A673 (cell line): ENCODE measurements around the gene UBE3C. TPM values are rescaled to one million over a fixed set of nuclear protein-coding genes. Genes with fewer than 3 reads are reported as not detected.

Experiments
- BruUV-seq: library from RNA; stranded (reverse); fragments of 400-500 nt; replicated peaks from 2 replicates; lab custom pipeline; 2021; lab: Mats Ljungman, UMichigan
- CTCF ChIA-PET: fragments of 300-600 bp; sonication (Branson Sonifier 250); formaldehyde crosslinking; loops from one replicate; lab custom pipeline; 2022; ENCODE audit warnings: antibody characterized with exemption; lab: Charles Lee
- POLR2A ChIA-PET: fragments of 300-600 bp; sonication (Branson Sonifier 250); formaldehyde crosslinking; loops from one replicate; lab custom pipeline; 2022; ENCODE audit warnings: antibody characterized with exemption; ENCODE audit not compliant: low non-redundant PET; lab: Charles Lee
- DNase-seq: peaks from one replicate; pipeline ENCODE4 v3.0.0-alpha.2; 2015; ENCODE audit warnings: low spot score
- H3K27ac ChIP-seq: fragments of 200-600 bp; sonication (generic); 2 replicates; pipeline ENCODE4 v1.5.1; 2016; ENCODE audit warnings: mixed run types, low read depth, mild to moderate bottlenecking, mixed read lengths, antibody characterized with exemption, low read length; ENCODE audit not compliant: poor library complexity, severe bottlenecking
- H3K27me3 ChIP-seq: fragments of 200-600 bp; sonication (generic); replicated peaks from 2 replicates; pipeline ENCODE4 v1.6.1; 2017; ENCODE audit warnings: mixed run types, low read depth, mild to moderate bottlenecking, mixed read lengths, antibody characterized with exemption, low read length; ENCODE audit not compliant: insufficient read depth, poor library complexity
- H3K36me3 ChIP-seq: fragments of 200-600 bp; sonication (generic); 2 replicates; pipeline ENCODE4 v1.6.1; 2016; ENCODE audit warnings: mixed run types, mild to moderate bottlenecking, mixed read lengths, antibody characterized with exemption, low read length; ENCODE audit not compliant: insufficient read depth, poor library complexity, severe bottlenecking
- H3K4me1 ChIP-seq: fragments of 200-600 bp; sonication (generic); 2 replicates; pipeline ENCODE4 v1.6.1; 2017; ENCODE audit warnings: mixed run types, mild to moderate bottlenecking, mixed read lengths, antibody characterized with exemption, low read length; ENCODE audit not compliant: insufficient read depth, poor library complexity, severe bottlenecking
- H3K4me3 ChIP-seq: fragments of 200-600 bp; sonication (generic); 2 replicates; pipeline ENCODE4 v1.5.1; 2016; ENCODE audit warnings: low read depth, mixed run types, mild to moderate bottlenecking, mixed read lengths, low read length; ENCODE audit not compliant: poor library complexity, severe bottlenecking
- H3K9me3 ChIP-seq: fragments of 200-600 bp; sonication (generic); 2 replicates; pipeline ENCODE4 v1.6.1; 2016; ENCODE audit warnings: mixed run types, low read depth, mild to moderate bottlenecking, mixed read lengths, antibody characterized with exemption, low read length; ENCODE audit not compliant: poor library complexity, severe bottlenecking
- CTCF ChIP-seq: fragments of 300-800, 200-600 bp; sonication (generic); conservative IDR thresholded peaks from 2 replicates; pipeline ENCODE4 v1.5.1; 2017; ENCODE audit warnings: low read depth, mild to moderate bottlenecking, antibody characterized with exemption, low read length, moderate library complexity, mixed read lengths
- EZH2 ChIP-seq: fragments of 200-600 bp; sonication (generic); IDR thresholded peaks from 2 replicates; pipeline ENCODE4 v1.6.1; 2017; ENCODE audit warnings: borderline replicate concordance, low read depth, mild to moderate bottlenecking, mixed read lengths, antibody characterized with exemption, low read length; ENCODE audit not compliant: poor library complexity, severe bottlenecking
- intact Hi-C: fragments of 100-400 bp; cut with micrococcal nuclease; formaldehyde crosslinking; loops from one replicate; pipeline ENCODE4 v1.10.0; 2022; ENCODE audit not compliant: unreplicated experiment
- total RNA-seq: library from RNA; stranded (reverse); gene quantifications from 2 replicates; pipeline ENCODE4 v1.2.3, GENCODE V29; 2021

Gene UBE3C
- total RNA-seq, 1 experiment from 2014 or later: 77.9 TPM

DNA sequence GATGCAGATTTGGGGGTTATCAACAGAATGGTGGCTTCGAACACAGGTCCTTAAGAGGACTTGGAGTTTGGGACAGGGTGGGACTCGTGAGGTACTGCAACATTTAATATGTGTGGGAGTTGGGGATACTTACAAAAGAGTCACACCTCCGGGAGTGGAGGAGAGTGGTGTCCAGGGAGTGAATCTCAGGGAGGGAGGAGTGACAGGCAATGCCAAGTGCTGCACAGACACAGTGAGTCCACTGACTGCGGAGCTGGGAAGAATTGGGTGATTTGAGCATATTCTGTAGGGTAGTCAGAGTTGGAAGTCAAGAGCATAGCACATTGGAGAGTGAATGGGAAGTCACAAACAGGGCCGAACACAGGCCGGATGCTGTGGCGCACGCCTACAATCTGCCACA is 5.1 kb downstream of the UBE3C start:
- POLR2A ChIA-PET: no interaction called here
- TF ChIP-seq EZH2: no peak
- TF ChIP-seq CTCF: no peak
- Histone ChIP-seq H3K4me1 (peaks cover 36% of the 10 kb centered on the region), H3K36me3 (peaks cover 10% of the 10 kb centered on the region), H3K27me3 (no peaks in the 10 kb centered on the region), H3K9me3 (no peaks in the 10 kb centered on the region), H3K4me3 (no peak overlapping the region), H3K27ac (no peak overlapping the region)
- CTCF ChIA-PET: no interaction called here
- intact Hi-C loops: no loop called here
- no TSS peak for BruUV-seq
- DNase-seq: no peak

DNA sequence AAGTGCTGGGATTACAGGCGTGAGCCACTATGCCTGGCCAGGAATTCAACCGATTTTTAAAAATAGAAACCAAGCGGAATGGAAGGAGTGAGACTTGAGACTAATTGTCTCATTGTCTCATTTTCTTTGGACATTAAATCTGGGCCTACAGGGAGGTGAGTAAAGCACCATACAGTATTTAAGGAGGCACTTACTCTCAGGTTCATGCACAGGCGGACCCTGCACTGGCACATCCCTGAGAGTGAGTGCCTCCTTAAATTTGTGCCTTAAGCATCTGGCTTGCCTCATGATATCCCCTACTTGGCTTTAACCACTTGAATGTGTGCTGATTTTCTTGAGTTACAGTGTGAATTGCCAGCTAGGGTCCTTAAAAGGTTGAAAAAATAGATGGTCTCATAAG is 10.6 kb downstream of the UBE3C start:
- intact Hi-C loops: no loop called here
- Histone ChIP-seq H3K9me3 (no peaks in the 10 kb centered on the region), H3K27me3 (no peaks in the 10 kb centered on the region), H3K27ac (no peak overlapping the region), H3K36me3 (no peaks in the 10 kb centered on the region), H3K4me3 (no peak overlapping the region), H3K4me1 (peaks cover 42% of the 10 kb centered on the region)
- no TSS peak for BruUV-seq
- ChIA-PET POLR2A (no interaction called here), CTCF (no interaction called here)
- DNase-seq: no peak
- no peak for TF ChIP-seq EZH2
- no peak for TF ChIP-seq CTCF

DNA sequence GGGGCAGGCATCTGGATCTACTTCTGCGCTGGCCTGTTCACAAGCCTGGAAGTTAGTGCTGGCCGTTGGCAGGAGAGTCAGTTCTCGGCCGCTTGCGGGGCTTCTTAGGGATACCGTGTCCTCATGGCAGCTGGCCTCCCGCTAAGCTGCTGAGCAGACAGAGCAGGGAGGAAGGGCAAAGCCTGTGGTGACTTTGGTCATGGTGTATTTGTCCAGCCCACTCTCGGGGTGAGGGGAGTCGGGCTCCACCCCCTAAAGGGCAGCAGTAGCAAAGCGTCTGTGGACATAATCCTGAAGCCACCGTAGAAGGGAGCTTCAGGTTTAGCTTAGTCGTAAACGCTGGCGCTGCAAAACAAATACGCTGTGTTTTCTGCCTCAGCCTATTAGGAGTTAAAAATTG is 12.2 kb downstream of the UBE3C start:
- CTCF ChIA-PET: no interaction called here
- peaks cover 42% of the 10 kb centered on the region for H3K4me1 ChIP-seq
- BruUV-seq: no TSS peak
- no peaks in the 10 kb centered on the region for H3K27me3 ChIP-seq
- DNase-seq: no peak
- POLR2A ChIA-PET: no interaction called here
- no peaks in the 10 kb centered on the region for H3K9me3 ChIP-seq
- H3K27ac ChIP-seq: no peak overlapping the region
- no peaks in the 10 kb centered on the region for H3K36me3 ChIP-seq
- intact Hi-C loops: no loop called here
- TF ChIP-seq EZH2: no peak
- no peak for TF ChIP-seq CTCF
- no peak overlapping the region for H3K4me3 ChIP-seq
